KG1 (cell line): Measurements from ENCODE around the gene MORN1.
"Not testable (repeated sequence)": the region's sequence is repeated elsewhere in the genome, so short reads cannot be mapped to it uniquely, and the experiment has no call there.

Experiments used
- DNase-seq: peaks from one replicate; lab custom pipeline; 2025; lab: John Stamatoyannopoulos, UW

MORN1 gene

GRCh38 chr1:2304282-2304681 lies 87.1 kb downstream of the MORN1 start:
- DNase-seq = no peak

DNA sequence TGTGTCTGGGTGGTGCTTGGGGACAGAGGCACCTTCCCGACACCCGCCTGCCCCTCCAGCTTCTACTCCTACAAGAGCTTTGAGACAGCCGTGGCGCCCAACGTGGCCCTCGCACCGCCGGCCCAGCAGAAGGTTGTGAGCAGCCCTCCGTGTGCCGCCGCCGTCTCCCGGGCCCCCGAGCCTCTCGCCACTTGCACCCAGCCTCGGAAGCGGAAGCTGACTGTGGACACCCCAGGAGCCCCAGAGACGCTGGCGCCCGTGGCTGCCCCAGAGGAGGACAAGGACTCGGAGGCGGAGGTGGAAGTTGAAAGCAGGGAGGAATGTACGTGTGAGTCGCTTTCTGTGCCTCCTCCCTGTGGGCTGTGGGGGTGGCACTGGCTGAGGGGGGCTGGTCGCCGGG lies 87.6 kb downstream of the MORN1 start:
- no peak for DNase-seq

DNA sequence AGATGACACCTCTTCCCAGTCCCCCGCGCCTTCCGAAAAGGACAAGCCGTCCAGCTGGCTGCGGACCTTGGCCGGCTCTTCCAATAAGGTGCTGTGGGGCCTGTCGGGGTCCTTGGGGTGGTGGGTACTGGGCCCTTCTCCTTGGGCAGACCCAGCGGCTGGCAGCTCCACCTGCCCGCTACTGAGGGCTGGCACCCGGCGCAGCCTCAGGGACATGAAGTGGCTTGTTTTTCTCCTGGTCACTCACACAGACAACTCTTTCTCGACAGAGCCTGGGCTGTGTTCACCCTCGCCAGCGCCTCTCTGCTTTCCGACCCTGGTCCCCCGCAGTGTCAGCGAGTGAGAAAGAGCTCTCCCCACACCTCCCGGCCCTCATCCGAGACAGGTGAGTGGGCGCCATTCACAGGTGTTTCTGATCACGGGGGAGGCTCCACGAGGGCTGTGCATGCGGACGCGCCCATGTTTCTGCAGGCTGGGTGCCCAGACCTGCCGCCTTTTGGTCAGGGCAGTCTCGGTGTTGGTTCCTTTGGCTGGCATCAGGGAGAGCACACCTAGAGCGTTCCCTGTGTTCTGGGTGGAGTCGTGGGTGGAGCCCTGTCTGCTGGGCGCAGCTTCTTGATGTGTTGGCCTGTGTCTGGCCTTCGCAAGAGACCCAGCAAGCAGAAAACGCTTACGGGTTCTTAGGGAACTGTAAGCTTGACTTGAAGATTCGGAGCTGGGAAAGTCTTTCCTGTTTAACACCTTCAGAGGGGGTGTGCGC lies 88.2 kb downstream of the MORN1 start:
- no peak for DNase-seq

- no peak for DNase-seq
Measured at GRCh38 chr1:2302292-2302925, 88.9 kb downstream of the MORN1 start.

DNA sequence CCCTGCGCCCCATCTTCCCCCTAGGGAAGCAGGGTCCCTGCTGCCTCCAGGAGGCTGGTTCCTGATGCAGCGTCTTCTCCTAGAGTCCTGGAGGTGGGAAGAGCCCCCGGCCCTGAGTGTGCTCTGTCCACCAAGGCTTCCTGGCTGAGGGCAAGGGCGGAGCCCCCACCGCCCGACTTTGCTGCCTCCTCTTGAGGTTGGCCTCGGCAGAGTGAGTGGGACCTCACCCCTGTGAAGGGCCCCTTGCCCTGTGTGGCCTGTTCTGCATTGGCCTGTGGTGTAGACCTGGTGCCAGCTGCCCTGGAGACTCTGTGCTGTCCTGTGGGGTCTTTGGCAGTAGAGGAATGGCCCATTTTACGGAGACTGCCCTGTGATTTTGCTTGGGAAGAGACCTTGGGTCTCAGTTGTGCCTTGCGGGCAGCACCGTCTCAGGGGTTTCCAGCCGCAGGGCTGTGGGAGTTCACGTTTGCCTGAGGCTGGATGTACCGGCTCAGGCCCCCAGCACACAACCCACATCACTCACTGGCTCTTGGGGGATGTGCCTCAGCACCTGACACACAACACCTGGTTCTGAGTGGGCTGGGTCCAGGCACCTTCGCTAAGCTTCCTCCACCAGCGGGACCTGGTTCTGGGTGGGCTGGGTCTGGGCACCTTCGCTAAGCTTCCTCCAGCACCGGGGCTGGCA lies 89.6 kb downstream of the MORN1 start:
- no peak for DNase-seq

GRCh38 chr1:2300851-2301606 lies 90.3 kb downstream of the MORN1 start:
- DNase-seq = peak; percentile 93

DNA sequence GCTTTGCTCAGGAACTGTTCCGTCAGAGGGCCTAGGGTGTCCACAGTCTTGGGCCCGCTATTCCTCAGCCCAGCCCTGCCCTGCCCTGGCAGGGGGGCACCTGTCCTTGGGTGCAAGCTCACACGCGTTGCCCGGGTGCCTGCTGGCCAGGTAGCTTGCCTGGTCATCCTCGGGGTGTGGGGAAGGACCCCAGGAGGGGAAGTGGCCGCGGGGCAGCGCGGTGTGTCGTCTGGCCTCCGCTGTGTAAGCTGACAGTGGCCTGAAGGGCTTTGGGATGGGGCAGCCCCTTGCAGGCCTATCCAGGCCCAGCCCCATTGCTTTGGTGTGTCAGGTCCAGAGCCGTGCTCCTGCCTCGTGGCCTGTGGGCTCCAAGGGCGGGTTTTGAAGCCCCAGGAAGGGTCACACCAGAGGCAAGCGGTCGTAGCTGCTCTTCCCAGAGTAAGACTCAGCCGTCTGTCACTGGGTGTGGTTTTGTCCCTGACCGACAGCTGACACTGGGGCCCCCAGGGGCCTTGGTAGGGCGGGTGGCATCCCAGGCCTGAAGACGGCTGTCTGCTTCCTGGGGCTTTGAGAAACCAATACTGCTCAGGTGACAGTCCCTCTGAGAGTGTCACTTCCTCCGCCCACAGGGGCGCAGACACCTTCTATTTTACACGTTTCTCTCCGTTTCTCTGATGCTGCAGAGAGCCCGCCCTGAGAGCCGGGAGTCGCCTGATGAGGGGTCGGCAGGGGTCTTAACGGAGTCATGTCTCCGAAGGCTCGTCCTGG lies 91.2 kb downstream of the MORN1 start:
- DNase-seq = peak; percentile 65

GRCh38 chr1:2299131-2299627 lies 92.2 kb downstream of the MORN1 start:
- no peak for DNase-seq

- no peak for DNase-seq
Measured at GRCh38 chr1:2298685-2299084, 92.7 kb downstream of the MORN1 start.

- DNase-seq = no peak
Measured at GRCh38 chr1:2297246-2298011, 93.9 kb downstream of the MORN1 start.

GRCh38 chr1:2296614-2297013 lies 94.7 kb downstream of the MORN1 start:
- DNase-seq = no peak

GRCh38 chr1:2296211-2296610 lies 95.1 kb downstream of the MORN1 start:
- DNase-seq = not testable (repeated sequence)

GRCh38 chr1:2295526-2295925 lies 95.8 kb downstream of the MORN1 start:
- no peak for DNase-seq

DNA sequence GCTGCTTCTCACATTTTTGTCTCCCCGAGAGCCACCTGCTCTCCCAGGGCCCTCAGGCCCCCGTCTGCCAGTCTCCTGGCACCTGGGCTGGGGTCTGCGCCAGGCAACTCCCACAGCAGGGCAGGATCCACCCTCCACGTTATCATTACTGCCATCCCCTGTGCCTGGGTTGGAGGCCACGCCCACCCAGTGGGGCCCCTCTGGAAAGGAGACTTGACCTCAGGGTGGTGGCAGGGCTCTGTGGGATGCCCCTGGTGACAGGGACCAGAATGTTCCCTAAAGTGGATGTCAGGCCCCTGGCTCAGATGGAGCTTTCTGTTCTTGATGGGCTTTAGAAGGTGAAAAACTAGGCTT lies 96.7 kb downstream of the MORN1 start:
- DNase-seq = no peak

DNA sequence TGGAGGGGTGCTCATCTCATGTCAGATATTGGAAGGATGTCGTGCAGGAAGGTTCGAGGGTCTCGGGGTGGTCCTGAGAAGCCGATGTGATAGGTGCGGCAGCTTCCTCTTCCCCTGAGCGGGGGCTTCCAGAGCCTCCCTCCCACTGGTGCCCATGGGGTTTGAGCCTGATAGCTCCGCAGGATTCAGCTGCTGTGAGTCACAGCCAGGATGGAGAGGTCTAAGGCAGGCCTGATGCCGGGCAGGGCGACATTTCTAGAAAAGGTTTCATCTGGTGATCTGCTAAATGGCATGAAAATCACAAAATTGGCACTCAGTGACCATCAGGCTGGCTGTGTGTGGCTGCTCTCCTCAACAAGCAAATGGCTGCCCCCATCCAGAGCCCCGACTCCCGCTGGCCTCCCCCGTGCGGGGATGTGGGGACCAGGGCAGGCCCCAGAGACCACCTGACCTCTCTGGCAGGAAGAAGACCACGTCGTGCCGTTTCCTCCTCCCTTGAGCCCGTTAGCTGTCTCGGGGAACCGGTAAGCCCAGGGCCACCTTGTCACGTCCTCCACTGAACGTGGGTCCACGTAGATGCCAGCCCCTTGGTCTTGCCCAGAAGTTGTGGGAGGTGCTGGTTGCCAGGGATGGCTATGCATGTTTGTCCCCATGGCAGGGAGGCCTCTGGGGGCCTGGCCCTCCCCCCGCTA lies 97.2 kb downstream of the MORN1 start:
- no peak for DNase-seq

DNA sequence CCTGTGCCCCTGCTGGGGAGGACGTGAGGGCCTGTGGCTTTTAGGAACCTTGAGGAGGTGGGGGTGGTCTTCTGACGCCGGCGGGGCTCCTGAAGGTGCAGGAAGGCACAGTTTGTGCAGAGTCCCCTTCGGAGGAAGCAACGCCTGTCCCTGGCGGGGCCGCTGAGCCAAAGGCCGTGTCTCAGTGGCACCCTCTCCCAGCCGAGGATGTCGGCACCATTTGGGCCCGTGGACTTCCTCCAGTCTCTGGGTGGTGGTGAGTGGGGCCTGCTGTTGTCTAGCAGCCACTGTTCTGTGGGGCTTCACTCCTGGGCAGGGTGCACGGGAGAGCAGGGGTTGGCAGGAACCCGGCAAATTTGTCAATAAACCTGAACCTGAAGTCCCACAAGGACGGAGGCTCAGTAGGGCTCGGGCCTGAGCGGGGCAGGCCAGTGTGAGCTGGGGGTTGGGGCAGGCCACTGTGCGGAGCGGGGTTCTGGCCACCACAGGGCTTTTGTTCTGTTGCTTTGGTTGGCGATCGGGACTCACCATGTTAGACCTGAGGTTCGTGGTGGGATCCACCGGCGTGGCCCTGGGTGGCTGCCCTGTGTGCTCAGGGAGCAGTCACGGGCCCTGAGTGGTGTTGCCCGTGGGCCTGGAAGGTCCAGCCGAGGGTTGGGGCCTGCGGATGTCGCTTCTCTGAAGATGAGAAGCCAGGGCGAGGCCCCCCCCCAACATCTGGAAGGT lies 98.5 kb downstream of the MORN1 start:
- no peak for DNase-seq

GRCh38 chr1:2291577-2291976 lies 99.8 kb downstream of the MORN1 start:
- DNase-seq = no peak

DNA sequence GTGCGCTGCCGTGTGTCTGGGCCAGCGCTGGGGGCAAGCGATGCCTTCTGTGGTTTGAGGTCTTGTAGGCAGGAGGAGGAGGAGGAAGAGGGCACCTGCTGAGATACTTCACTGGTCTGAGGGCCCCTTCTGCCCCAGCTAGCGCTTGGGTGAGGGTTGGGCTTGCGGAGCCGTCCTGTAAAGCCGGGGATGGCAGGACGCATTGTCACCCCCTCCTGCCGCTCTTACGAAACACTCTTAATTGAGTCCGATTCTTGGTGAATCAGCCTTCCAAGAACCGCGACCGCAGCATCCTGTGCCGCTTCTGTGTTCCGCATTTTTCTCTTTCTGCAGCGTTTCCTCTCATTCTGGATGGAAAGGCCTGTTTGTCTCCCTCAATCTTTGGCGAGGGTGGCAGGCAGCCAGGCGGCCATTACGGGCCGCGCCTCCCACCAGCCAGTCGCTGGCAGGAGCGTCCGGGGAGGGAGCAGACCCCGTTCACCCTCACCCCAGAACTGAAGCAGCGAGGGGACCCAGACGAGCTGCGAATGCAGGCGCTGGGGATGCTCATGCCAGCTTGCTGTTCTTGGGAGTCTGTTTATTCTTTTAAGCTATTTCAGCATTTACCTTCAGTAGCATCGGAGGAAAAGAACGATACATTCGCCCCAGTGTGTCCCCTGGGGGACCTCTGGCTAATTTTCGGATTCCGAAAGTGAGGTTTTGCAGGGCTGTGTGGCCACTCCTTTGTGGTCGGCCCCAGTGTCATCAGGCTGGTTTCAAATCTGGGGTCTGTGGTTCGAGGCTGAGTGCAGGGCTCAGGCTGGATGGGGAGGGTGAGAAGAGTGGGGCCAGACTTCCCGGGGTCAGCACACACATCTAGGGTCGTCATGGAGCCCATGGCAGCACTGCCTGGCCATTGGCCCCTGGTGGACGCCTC lies 100.5 kb downstream of the MORN1 start:
- DNase-seq = peak; percentile 94
